ENCODE data around the gene TTC13. TPM values are rescaled to one million over a fixed set of nuclear protein-coding genes. Genes with fewer than 3 reads are reported as not detected.

The TTC13 gene
- total and polyA plus RNA-seq, 10 of the 15 experiments (the other 5 are each of a cell fraction or from before 2014, with no cell fraction given), result 5.8 to 30.8 (median 18.5) TPM

- H3K4me1 ChIP-seq (ENCODE audit: control insufficient read depth, insufficient read depth, low read length), result peaks cover 4% of the 10 kb centered on the region; the same call in 1 of the 2 replicates
- no peaks in the 10 kb centered on the region for H3K36me3 ChIP-seq (ENCODE audit: control insufficient read depth in 2 of 2, insufficient read depth in 2 of 2, low read length in 1 of 2)
- DNase-seq (ENCODE audit: low read depth, low spot score) (no peak), ATAC-seq (no peak), FAIRE-seq (no peak)
- intact Hi-C loops (cut with micrococcal nuclease; ENCODE audit: unreplicated experiment), result no loop called here
- WGBS (ENCODE audit: insufficient coverage, insufficient replicate concordance, low lambda C conversion rate, missing lambda C conversion rate), result 49% methylated on average over 8 of the region's 8 CpGs
- H3K9ac ChIP-seq (ENCODE audit: control insufficient read depth, insufficient read depth, low read length), result no peak overlapping the region
- TF ChIP-seq NFYB (IDR thresholded peaks at IDR 0.05; ENCODE audit: insufficient read depth, low read depth, low read length) (no peak), POLR2AphosphoS5 (IDR thresholded peaks at IDR 0.05; ENCODE audit: low read length) (no peak), BRCA1 (IDR thresholded peaks at IDR 0.05; ENCODE audit: low read depth, low read length) (no peak), ZNF217 (IDR thresholded peaks at IDR 0.05) (no peak), SKIL (IDR thresholded peaks at IDR 0.05; ENCODE audit: low read depth, poor library complexity, severe bottlenecking) (no peak), ATF7 (IDR thresholded peaks at IDR 0.05; ENCODE audit: low read depth) (no peak), ZBTB4 (CRISPR knock-in tag; IDR thresholded peaks at IDR 0.05) (no peak), ZSCAN29 (IDR thresholded peaks at IDR 0.05) (no peak), SMARCA5 (IDR thresholded peaks at IDR 0.05) (no peak), ASH2L (IDR thresholded peaks at IDR 0.05; ENCODE audit: borderline replicate concordance, low read depth) (no peak), NFXL1 (IDR thresholded peaks at IDR 0.05; ENCODE audit: borderline replicate concordance) (no peak), MAX (IDR thresholded peaks at IDR 0.05; ENCODE audit: low read depth, low read length) (no peak), ESRRA (IDR thresholded peaks at IDR 0.05; ENCODE audit: low read length) (no peak), SUZ12 (IDR thresholded peaks at IDR 0.05; ENCODE audit: unreplicated experiment) (no peak), RUNX3 (IDR thresholded peaks at IDR 0.05; ENCODE audit: low read length) (no peak), SMC3 (IDR thresholded peaks at IDR 0.05; ENCODE audit: borderline replicate concordance, low read length) (no peak), SREBF1 (IDR thresholded peaks at IDR 0.05; ENCODE audit: low read length) (no peak)
- SMC1A ChIA-PET (ENCODE audit: uncharacterized antibody, unreplicated experiment), result no interaction called here
- H3K27ac ChIP-seq (ENCODE audit: control insufficient read depth, insufficient read depth), result no peak overlapping the region
- CTCF ChIA-PET, result no interaction called here
- no peak overlapping the region for H3K4me3 ChIP-seq
- no peaks in the 10 kb centered on the region for H3K79me2 ChIP-seq (ENCODE audit: control insufficient read depth, insufficient read depth, low read length)
- H4K20me1 ChIP-seq (ENCODE audit: control insufficient read depth, insufficient read depth), result no peaks in the 10 kb centered on the region
- H3K27me3 ChIP-seq (replicated peaks in 1 of 2; ENCODE audit: control insufficient read depth in 2 of 2, insufficient read depth in 2 of 2, low read length in 1 of 2), result peaks cover 0 to 5% of the 10 kb centered on the region in 2 experiments; a peak in 3 of 4 replicates
- in situ Hi-C loops (cut with MboI), result no loop called here
- H3K9me3 ChIP-seq (replicated peaks; ENCODE audit: control insufficient read depth, insufficient read depth, low read length), result no peaks in the 10 kb centered on the region
- H3K4me2 ChIP-seq (ENCODE audit: control insufficient read depth, insufficient read depth), result no peak overlapping the region
- BruUV-seq (replicated peaks), result no TSS peak
- no peak overlapping the region for H2AFZ ChIP-seq (ENCODE audit: control insufficient read depth, low read depth, low read length)
- RAD21 ChIA-PET (ENCODE audit: unreplicated experiment), result no interaction called here
- POLR2A ChIA-PET, result no interaction called here
These were observed 113.4 kb downstream of the TTC13 start for GRCh38 chr1:230865062-230865817.

Measured in GM12878 (cell line).